ENCODE measurements around the gene ATOH8.

Gene ATOH8

DNA sequence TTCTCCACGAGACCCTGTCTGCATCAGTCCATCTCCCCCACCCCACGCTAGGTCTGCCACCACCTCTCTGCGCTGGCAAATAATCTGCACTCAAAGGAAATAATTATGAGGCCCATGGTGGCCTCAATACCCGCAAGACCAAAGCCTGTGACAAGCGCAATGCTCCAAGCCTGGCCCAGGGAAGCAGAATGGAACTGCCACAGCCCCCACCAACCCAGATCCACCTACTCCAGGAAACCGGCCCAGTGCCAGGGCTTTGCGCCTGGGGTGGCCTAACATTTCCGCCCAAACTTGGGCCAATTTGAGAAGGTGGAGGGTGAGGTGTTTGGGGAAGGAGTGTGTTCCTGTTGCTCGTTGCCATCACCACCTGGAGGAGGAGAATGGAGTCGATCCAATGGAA lies 26.0 kb upstream of the ATOH8 start:
- TF ChIP-seq, protein P1, sequence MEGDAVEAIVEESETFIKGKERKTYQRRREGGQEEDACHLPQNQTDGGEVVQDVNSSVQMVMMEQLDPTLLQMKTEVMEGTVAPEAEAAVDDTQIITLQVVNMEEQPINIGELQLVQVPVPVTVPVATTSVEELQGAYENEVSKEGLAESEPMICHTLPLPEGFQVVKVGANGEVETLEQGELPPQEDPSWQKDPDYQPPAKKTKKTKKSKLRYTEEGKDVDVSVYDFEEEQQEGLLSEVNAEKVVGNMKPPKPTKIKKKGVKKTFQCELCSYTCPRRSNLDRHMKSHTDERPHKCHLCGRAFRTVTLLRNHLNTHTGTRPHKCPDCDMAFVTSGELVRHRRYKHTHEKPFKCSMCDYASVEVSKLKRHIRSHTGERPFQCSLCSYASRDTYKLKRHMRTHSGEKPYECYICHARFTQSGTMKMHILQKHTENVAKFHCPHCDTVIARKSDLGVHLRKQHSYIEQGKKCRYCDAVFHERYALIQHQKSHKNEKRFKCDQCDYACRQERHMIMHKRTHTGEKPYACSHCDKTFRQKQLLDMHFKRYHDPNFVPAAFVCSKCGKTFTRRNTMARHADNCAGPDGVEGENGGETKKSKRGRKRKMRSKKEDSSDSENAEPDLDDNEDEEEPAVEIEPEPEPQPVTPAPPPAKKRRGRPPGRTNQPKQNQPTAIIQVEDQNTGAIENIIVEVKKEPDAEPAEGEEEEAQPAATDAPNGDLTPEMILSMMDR (IDR thresholded peaks at IDR 0.05; ENCODE audit: unreplicated experiment in 3 of 3): no peak
- Mint-ChIP-seq H3K36me3 (ENCODE audit: low read depth) (no peaks in the 10 kb centered on the region), H3K27ac (no peak overlapping the region), H3K4me3 (no peak overlapping the region), H3K9me3 (no peaks in the 10 kb centered on the region), H3K27me3 (ENCODE audit: low read depth) (peaks cover 20% of the 10 kb centered on the region), H3K4me1 (peaks cover 28% of the 10 kb centered on the region)

DNA sequence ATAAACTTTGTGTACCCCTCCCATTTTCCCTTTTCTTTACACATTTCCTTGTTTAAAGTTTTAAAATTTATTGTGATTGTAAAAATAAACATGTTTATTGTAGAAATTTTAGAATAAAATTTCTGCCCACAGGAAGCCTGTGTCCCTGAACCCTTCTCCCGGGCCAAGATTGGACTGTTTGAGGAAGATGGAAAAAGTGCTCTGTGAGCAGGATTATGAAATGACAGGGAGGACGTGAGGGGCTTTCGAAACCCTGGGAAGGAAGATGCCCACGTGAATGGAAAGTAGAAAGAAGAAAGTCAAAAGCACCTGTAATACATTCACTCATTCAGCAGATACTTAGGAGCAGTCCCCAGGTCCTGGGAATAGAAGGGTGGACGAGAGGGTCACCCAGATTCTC lies 25.4 kb upstream of the ATOH8 start:
- no peak overlapping the region for H3K27ac Mint-ChIP-seq
- H3K4me3 Mint-ChIP-seq: no peak overlapping the region
- H3K27me3 Mint-ChIP-seq (ENCODE audit: low read depth): peaks cover 19% of the 10 kb centered on the region
- no peaks in the 10 kb centered on the region for H3K9me3 Mint-ChIP-seq
- peaks cover 34% of the 10 kb centered on the region for H3K4me1 Mint-ChIP-seq
- TF ChIP-seq, protein P1 (IDR thresholded peaks at IDR 0.05; ENCODE audit: unreplicated experiment in 3 of 3): no peak
- H3K36me3 Mint-ChIP-seq (ENCODE audit: low read depth): no peaks in the 10 kb centered on the region

DNA sequence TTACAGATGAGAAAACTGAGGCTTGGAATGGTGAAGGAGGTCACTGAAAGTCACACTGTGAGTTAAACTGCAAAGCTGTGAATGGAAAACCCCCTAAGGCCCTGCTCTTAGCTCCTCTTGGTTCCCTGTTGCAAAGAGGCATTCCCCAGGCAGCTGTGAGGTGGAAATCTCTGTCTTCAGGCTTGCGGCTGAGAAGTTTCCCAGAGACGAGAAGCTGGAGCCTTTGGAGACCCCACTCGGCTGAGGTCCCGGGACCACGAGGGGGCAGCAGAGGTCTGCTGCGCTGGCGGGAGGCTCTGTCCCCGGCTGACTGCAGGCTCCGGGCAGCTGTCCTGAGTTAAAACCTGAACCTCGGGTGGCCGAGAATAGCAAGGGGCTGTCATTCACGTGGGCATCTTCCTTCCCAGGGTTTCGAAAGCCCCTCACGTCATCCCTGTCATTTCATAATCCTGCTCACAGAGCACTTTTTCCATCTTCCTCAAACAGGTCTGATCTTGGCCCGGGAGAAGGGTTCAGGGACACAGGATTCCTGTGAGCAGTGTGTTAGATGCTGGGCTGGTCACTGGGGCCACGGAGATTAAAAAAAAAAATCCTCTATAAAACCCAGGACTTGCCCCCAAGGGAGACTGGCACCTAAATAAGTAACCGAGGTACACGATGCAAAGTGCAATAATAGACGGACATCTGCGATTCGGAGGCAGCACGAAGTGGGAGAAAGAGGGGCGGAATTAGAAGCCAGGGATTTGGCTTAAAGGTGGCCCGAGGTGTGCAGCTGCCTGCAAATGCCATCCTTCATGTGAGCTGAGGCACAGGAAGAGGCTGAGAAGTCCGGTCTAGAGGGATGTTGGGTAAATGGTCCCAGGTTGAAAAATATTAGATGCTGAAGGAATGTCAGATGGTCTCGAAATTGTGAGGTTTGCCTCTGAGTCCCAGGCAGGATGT lies 24.6 kb upstream of the ATOH8 start:
- Mint-ChIP-seq H3K36me3 (ENCODE audit: low read depth) (no peaks in the 10 kb centered on the region), H3K27me3 (ENCODE audit: low read depth) (peaks cover 15% of the 10 kb centered on the region), H3K4me1 (peaks cover 42% of the 10 kb centered on the region), H3K4me3 (no peak overlapping the region), H3K27ac (peak overlapping the region in 1 of 3 experiments; percentile 58), H3K9me3 (no peaks in the 10 kb centered on the region)
- TF ChIP-seq, protein P1 (IDR thresholded peaks at IDR 0.05; ENCODE audit: unreplicated experiment in 3 of 3): peak; percentile 94 to 97 (median 96)

DNA sequence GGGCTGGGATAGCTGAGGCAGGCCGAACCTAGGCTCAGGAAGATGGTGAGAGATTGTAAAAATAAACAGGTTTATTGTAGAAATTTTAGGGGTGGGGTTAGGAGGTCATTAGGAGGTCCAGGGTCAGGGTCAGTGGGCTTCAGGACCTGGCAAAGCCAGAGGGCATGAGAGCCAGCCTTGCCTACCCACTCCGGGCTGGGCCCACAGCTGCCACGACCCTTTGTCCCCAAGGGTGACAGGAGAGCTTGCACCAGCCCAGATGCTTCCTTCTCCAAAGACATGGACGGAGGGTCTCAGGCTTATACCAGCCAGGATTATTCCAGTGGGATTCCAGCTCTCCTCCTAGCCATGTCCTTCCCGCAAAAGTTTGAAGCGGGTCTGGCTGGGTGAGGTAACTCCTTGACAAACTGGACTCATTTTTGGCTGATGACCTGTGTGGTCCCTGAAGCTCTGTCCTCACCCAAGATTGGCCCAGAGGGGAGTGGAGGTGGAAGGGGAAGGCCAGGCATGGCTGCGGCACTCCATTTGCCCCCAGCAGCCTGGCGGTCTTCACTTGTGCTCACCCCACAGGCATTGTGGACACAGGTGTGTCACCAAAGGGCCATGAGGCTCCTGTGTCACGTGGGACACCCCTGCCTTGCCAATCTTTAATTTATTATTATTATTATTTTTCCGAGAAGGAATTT lies 23.8 kb upstream of the ATOH8 start:
- peaks cover 50% of the 10 kb centered on the region for H3K4me1 Mint-ChIP-seq
- no peaks in the 10 kb centered on the region for H3K36me3 Mint-ChIP-seq (ENCODE audit: low read depth)
- peaks cover 17% of the 10 kb centered on the region for H3K27me3 Mint-ChIP-seq (ENCODE audit: low read depth)
- TF ChIP-seq, protein P1 (IDR thresholded peaks at IDR 0.05; ENCODE audit: unreplicated experiment in 3 of 3): no peak
- no peak overlapping the region for H3K4me3 Mint-ChIP-seq
- H3K27ac Mint-ChIP-seq: no peak overlapping the region
- H3K9me3 Mint-ChIP-seq: no peaks in the 10 kb centered on the region

DNA sequence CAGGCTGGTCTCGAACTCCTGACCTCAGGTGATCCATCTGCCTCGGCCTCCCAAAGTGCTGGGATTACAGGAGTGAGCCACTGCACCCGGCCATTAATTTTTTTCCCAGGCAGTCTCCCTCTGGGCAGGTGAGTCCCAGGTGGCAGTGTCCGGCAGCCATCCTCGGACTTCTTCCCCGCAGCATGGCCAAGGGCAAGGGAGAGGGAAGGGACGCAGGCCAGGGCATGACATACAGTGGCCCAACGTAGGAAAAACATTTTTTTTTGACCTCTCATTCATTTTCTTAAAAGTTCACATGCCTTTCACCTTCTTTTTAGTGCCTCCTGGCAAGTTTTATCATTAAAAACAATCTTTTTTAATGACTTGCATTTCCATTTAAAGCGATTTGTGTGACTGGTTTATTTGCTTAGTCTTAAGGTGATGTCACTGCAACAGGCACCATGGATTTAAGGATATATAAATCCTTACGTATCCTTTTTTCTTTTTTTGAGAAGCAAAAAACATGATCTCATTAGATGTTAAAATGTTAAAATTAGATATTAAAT lies 23.0 kb upstream of the ATOH8 start:
- Mint-ChIP-seq H3K9me3 (no peaks in the 10 kb centered on the region), H3K4me1 (peaks cover 50% of the 10 kb centered on the region), H3K36me3 (ENCODE audit: low read depth) (no peaks in the 10 kb centered on the region), H3K27ac (no peak overlapping the region), H3K4me3 (no peak overlapping the region), H3K27me3 (ENCODE audit: low read depth) (peaks cover 17% of the 10 kb centered on the region)
- TF ChIP-seq, protein P1 (IDR thresholded peaks at IDR 0.05; ENCODE audit: unreplicated experiment in 3 of 3): no peak

Measured in nephron (organoid).